HEK293 (cell line): ENCODE measurements around the gene DCAF4.

Experiments
- HIC1 ChIP-seq: fragments of 450-650 bp; formaldehyde crosslinking; IDR thresholded peaks from 2 replicates; pipeline ENCODE4 v1.5.1; 2016; ENCODE audit warnings: missing biosample characterization, missing genetic modification characterization
- ZNF549 ChIP-seq: fragments of 450-650 bp; IDR thresholded peaks from 2 replicates; pipeline ENCODE4 v1.5.1; 2018; ENCODE audit warnings: missing biosample characterization, missing genetic modification characterization, mild to moderate bottlenecking, inconsistent platforms, moderate library complexity
- ZNF677 ChIP-seq: fragments of 450-650 bp; IDR thresholded peaks from 2 replicates; pipeline ENCODE4 v1.5.0; 2018; ENCODE audit warnings: missing biosample characterization, mild to moderate bottlenecking, missing genetic modification characterization, moderate library complexity
- ZNF704 ChIP-seq: fragments of 450-650 bp; formaldehyde crosslinking; IDR thresholded peaks from 2 replicates; pipeline ENCODE4 v1.5.1; 2016; ENCODE audit warnings: missing biosample characterization, missing genetic modification characterization

DNA sequence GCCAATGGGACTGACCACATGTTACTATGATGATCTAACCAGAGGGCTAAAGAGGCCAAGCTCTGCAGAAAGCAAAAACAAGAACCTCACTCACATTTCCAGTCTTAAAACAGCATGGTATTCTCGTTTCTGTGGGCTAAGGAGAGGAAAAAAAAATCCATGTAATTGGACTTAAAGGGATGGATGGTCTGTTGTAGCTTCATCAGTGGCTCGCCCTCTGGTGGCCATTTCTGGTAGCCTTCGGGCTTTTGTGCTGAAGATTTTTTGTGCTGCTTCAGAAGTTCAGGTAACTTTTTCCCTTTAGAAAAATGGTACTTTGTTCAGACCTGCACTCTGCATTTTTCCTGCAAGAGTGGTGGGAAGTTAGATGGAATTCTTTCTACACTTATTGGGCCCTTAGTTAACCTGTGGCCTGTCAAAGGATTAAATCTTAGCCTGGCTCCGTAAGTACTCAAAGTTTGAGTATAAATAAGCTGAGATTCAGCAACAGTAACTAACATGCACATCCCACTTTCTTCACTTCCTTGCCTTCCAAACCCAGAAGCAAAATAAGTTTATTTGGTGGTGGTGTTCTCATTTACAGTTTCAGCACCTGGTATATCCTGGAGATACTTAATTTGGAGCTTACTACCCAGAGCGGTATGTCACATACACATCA, 22.3 kb downstream of the DCAF4 start:
- TF ChIP-seq HIC1 (tag by site-specific recombination) (no peak), ZNF704 (tag by site-specific recombination) (no peak), ZNF549 (no peak), ZNF677 (no peak)
